GM18519 (cell line): Measurements from ENCODE around the gene GSTA4.

ENCODE experiments used
- ATAC-seq: cut with Tn5 transposase; IDR thresholded peaks from one replicate; pipeline ENCODE4 v1.9.1; 2021; ENCODE audit warnings: mild to moderate bottlenecking, moderate library complexity; ENCODE audit not compliant: unreplicated experiment, low FRiP score

GSTA4 gene

GRCh38 chr6:52929321-52930164 lies 65.5 kb downstream of the GSTA4 start:
- ATAC-seq = no peak
